GM12875 (cell line): Measurements from ENCODE around the gene LEF1.

Experiments
- H3K4me3 ChIP-seq: one replicate; pipeline ENCODE4 v1.5.1; 2011; ENCODE audit warnings: low read depth, low read length, control low read depth
- TF ChIP-seq, protein P1 (sequence below): IDR thresholded peaks from 2 replicates; pipeline ENCODE4 v1.5.1; 2011; ENCODE audit warnings: low read depth, mild to moderate bottlenecking, control low read depth, inconsistent platforms, low read length, moderate library complexity, borderline replicate concordance; ENCODE audit not compliant: insufficient read depth

LEF1 gene

DNA sequence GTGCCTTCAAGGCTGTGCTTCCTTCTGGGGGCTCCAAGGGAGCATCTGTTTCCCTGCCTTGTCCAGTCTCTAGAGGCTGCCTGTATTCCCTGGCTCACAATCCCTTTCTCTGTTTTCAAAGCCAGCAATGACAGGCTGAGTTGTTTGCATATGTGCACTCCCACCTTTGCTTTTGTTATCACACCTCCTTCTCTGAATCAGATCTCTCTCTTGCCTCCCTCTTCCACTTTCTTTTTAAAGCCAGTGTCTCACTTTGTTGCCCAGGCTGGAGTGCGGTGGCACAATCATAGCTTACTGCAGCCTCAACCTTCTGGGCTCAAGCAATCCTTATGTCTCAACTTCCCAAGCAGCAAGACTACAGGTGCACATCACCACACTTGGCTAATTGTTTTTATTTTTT, 37.1 kb upstream of the LEF1 start:
- no peak overlapping the region for H3K4me3 ChIP-seq
- TF ChIP-seq, protein P1, sequence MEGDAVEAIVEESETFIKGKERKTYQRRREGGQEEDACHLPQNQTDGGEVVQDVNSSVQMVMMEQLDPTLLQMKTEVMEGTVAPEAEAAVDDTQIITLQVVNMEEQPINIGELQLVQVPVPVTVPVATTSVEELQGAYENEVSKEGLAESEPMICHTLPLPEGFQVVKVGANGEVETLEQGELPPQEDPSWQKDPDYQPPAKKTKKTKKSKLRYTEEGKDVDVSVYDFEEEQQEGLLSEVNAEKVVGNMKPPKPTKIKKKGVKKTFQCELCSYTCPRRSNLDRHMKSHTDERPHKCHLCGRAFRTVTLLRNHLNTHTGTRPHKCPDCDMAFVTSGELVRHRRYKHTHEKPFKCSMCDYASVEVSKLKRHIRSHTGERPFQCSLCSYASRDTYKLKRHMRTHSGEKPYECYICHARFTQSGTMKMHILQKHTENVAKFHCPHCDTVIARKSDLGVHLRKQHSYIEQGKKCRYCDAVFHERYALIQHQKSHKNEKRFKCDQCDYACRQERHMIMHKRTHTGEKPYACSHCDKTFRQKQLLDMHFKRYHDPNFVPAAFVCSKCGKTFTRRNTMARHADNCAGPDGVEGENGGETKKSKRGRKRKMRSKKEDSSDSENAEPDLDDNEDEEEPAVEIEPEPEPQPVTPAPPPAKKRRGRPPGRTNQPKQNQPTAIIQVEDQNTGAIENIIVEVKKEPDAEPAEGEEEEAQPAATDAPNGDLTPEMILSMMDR = no peak

DNA sequence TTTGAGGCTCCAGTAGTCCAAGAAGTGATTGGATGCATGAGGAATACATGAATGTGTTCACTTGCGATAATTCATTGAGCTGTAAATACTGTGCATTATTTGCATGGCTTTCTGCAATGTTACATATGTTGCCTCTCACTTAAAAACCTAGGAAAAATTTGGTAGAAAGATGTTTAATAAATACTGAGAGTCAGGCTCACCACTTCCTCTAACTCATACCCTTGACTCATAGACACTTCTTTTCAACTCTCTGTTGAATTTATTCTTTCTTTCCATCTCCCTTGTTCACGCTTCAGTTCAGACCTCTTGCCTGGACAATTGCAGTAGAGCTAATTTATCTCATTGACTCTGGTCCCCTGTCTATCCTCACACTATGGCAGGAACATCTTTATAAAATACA, 35.8 kb upstream of the LEF1 start:
- TF ChIP-seq, protein P1 = no peak
- H3K4me3 ChIP-seq = no peak overlapping the region

DNA sequence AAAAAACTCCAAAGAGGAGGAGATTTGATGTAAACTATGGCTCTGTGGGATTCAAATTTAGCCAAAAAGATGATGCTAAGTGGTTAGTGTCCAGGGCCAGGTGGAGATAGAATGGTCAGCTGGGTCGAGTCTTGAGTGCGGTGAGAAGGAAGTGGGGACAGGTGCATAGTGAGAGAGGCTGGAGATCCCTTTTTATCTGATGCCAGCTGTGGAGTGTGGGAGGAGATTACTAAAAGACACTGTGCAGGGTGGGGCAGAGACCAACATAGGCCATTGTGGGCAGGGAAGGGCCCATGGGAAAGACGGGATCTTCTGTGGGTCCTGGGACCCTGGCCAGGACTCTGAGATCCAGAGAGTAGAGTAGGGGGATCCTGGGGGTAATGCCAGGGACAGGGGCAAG, 34.6 kb upstream of the LEF1 start:
- no peak overlapping the region for H3K4me3 ChIP-seq
- TF ChIP-seq, protein P1 = no peak

DNA sequence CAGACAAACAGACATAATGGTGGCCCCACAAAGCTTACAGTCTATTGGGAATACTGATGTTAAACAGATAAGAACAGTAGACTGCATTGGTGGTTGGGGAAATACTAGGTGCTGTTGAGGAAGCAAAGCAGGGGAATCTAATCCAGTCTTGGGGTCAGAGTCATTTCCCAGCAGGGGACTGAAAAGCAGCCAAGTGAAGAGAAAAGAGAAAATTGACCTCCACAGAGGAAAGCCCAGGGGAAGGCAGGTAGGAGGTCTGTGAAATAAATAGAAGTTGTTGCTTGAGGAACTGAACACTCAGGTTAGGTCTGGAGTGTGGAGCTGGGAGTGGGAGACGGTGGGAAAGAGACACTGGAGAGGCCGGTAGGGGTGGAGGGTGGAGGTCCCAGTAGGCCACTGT, 33.0 kb upstream of the LEF1 start:
- no peak overlapping the region for H3K4me3 ChIP-seq
- TF ChIP-seq, protein P1 = no peak

DNA sequence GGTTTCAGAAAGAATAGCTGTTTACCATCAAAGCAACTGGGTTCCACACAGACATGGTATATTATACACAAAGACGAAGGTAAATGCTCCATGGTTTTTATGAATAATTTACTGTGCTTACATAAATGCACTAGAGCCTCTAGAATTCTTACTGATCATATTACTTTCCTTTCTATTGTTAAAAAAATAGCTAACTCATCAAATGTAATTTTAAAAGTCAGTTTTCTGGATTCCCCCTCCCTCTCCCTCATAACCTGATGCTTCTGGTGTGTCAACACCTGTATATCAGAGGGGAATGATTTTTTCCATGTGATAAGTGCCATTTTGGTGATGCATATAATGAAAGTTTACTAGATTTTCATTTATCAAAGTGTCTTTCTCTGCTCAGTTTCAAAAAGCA, 31.1 kb upstream of the LEF1 start:
- no peak overlapping the region for H3K4me3 ChIP-seq
- TF ChIP-seq, protein P1 = no peak

DNA sequence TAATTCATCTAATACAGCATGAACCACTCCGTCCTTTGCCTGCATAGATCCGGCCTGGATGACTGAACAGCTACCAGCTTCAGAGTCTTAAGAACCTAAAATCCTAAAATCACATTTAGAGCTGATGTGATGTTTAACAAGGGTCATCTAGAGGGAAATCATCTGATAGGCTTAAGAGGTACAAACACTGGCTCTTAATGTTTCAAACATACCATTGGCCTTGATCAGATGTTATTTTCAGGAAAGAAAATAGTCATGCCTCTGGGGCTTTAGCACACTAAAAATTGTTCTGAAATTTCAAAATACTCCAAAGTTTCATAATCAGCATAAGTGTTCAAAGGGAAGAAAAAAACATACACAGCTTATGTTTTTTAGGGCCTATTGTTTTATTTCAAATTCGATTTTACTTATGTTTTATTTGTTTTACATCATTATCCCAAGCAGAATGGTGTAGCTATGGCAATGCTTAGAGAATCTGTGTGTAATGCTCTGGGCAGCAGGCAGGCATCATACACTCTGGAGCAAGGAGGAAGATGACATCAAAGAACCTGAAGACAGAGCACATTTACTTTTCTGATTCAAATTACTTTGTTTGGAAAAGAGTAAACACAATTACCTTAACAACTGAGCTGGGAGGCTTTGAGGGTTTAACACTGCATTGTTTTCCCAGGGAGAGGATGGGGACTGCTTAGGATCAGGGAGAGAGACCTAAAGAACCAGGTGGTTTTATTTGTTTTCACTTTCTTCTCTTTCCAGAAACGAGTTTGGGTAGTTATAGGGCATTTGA, 25.3 kb upstream of the LEF1 start:
- TF ChIP-seq, protein P1 = no peak
- H3K4me3 ChIP-seq = no peak overlapping the region

DNA sequence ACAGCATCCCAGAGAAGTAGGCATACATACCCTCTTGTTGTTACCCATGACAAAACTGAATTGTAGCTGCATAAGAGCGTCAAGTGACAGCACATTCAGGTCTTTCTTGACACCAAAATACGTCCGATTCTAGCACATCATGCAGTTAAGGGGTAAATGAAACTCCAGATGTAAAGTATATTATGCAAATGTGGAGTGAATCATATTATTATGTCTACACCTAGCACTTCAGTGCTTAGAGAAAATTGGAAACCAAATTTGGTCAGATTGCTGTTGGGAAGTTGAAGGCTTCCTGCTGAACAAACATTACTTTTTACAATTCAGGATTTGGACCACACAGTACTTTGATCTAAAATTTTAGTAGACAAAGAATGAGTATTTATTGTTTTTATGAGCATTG, 24.2 kb upstream of the LEF1 start:
- no peak overlapping the region for H3K4me3 ChIP-seq
- TF ChIP-seq, protein P1 = no peak
